ENCODE measurements around the gene LIPE.

DNA sequence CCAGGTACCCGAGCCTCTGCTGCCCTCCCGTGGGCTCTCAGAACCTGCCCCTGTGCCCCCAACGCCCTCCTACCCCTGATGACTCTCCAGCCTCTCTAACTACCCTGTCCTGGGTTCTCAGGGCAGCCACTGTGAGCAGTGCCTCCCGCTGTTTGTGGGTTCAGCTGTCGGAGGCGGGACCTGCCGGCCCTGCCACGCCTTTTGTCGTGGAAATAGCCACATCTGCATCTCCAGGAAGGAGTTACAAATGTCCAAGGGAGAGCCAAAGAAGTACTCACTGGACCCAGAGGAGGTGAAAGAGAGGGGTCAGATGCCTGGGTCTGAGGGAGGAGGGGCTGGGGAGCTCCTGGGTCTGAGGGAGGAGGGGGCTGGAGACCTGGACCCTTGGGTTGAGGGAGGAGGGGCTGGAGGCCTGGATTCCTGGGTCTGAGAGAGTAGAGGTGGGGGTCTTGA is 57.1 kb downstream of the LIPE start:
- TF ChIP-seq, protein P1, sequence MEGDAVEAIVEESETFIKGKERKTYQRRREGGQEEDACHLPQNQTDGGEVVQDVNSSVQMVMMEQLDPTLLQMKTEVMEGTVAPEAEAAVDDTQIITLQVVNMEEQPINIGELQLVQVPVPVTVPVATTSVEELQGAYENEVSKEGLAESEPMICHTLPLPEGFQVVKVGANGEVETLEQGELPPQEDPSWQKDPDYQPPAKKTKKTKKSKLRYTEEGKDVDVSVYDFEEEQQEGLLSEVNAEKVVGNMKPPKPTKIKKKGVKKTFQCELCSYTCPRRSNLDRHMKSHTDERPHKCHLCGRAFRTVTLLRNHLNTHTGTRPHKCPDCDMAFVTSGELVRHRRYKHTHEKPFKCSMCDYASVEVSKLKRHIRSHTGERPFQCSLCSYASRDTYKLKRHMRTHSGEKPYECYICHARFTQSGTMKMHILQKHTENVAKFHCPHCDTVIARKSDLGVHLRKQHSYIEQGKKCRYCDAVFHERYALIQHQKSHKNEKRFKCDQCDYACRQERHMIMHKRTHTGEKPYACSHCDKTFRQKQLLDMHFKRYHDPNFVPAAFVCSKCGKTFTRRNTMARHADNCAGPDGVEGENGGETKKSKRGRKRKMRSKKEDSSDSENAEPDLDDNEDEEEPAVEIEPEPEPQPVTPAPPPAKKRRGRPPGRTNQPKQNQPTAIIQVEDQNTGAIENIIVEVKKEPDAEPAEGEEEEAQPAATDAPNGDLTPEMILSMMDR (conservative IDR thresholded peaks at IDR 0.05; ENCODE audit: low read depth, low read length): no peak
- TF ChIP-seq EZH2 (IDR thresholded peaks at IDR 0.05; ENCODE audit: low read length, unreplicated experiment): no peak

Measured in PC-3 (cell line).